HG02973 (cell line): ENCODE data around the gene COL19A1.

ENCODE experiments used
- ATAC-seq: cut with Tn5 transposase; IDR thresholded peaks from one replicate; pipeline ENCODE4 v1.9.1; 2021; ENCODE audit warnings: moderate library complexity; ENCODE audit not compliant: unreplicated experiment

COL19A1 gene

DNA sequence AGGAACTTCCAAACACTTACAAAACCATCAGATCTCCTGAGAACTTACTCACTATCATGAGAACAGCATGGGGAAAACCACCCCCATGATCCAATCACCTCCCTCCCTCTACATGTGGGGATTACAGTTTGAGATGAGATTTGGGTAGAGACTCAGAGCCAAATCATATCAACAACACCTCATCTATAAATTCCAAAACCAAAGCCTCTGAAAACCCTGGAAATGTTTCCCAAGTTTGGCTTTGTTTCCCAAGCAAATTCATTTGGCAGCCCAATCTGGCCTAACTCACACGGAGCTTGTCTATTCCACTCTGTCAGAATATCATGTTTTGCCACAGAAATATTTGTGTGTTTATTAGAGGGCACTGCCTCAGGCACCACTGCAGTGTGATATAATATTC, 293.9 kb downstream of the COL19A1 start:
- no peak for ATAC-seq

DNA sequence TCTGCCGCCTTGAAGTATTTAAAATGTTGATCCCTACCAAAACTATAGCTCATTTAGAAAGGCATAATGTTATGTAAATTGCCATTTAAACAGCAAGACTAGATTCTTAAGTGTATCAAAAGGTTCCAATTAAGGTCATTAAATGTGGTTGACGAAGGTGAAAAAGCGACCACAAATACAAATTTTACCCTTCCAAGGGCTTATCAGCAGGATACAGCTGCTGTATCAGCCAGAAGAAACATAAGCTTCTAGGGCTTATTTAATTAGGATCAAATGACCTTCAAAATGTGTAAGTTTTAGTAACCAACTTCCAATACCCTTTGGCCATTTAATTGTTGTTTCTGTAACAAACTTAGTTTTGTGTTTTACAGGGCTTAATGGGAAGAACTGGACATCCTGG, 296.6 kb downstream of the COL19A1 start:
- no peak for ATAC-seq

DNA sequence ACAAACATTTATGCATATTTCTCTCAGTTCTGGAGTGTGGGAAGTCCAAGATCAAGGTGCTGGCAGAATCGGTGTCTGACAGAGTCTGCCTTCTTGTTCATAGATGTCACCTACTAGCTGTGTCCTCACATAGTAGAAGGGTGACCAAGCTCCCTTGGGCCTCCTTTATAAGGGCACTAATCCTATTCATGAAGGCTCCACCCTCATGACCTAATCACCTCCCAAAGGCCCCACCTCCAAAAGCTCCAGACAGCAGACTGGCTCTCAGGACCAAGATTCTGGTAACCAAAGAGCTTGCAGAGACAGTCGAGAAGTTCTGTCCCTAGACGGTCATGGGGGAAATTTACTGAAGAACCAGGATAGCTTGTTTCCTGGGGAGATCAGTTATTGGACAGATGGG, 297.4 kb downstream of the COL19A1 start:
- no peak for ATAC-seq

DNA sequence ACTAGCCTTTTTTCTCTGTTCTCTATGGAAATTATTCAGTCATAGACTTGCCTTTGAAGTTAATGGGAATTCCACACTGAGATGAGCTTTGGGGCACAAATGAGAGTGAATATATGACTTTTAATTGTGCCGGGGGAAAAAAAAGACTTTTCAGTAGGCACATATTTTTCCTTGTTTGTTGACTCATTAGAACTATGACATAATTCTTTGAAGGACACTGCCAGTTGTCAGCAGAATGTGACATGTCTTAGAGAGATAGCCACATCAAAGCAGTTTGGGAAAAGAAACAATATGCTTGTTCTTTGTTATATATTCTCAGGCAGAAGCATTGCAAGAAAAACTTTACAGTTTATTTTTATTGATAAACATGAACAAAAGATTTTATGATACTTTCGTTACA, 298.2 kb downstream of the COL19A1 start:
- no peak for ATAC-seq

DNA sequence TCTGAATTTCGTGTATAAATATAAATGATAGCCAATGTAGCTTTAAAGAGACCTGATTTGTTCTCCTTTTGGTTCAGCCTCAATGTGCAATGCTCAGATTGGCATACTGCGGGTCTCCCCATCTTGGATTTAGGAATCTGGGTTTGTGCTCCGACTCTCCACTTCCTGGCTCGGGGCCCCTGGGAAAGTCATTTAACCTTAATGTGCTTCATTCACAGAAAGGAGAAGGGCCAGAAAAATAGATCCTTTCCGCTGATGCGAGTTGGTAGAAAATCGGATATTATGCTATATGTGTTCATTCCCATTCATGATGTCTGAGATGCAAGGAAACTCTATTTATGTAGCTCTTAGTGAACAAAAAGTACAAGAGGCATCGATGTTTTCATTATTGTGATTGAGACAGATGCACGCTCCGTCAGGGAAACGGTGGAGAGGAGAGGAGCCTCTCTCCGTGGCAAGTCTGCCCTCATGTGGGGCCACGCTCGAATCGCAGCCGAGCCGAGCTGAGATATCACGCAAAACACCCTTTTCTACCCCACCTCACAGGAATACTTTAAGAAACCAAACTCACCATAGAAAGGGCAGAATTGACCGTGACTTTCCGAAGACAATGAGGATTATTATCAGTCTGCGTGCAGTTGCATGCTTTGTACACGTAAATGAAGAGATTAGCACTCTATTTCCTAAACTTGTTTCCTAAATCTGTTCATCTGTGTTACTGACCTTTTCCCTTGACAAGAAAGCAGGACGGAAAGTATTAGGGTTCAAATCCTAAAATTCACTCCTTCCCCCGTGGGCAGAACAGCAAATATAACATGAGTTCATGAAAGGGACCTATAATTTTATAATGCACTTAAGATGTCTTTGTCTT, 300.0 kb downstream of the COL19A1 start:
- peak; percentile 92 for ATAC-seq

DNA sequence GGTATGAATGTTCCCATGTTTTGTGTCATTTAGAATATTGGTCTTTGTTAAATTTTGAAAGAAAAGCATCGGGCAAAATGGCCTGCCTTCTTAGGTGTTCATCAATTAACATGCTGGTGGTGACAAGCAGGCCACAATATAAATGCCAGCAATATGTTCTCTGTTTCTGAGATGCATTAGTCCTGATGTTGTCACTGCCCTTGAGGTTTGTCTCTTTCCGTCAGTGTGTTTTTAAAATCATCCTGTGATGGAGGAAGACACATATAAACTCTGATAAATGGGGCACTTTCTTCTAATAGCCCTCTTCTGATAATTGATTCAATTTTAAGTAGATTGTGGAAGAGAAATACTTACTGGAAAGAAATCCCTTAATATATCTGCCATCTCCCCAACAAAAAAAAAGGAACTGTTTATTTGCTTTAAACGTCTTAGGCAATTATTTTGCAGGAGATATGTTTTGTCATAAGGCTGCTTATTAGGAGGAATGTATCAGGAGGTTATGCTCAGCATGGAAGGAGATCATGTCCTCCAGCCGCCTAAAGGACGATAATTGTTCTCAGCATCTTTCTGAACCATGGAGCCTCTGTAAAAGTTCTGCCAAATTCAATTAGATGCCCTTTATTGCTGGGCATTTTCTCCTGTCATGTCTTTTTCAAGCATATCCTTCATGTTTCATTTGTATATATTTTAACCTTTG, 302.5 kb downstream of the COL19A1 start:
- ATAC-seq, result no peak

DNA sequence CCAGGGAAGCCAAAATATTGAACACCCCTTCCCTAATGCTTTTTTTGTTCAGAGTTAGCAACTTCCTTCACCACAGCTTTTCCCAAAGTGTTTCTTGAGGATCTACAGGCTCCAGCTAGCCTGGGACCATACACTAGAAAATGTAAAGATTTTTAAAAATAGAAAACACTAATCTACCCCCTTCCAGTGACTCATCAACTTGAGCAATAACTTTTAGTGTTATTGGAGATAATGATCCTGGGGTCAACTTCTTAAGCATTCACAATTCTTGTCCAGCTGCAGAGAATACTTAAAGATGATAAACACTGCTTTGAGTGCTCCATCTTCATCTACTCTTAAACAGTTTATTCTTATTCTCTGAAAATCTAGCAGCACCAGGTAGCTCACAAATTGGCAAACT, 304.9 kb downstream of the COL19A1 start:
- ATAC-seq, result no peak

DNA sequence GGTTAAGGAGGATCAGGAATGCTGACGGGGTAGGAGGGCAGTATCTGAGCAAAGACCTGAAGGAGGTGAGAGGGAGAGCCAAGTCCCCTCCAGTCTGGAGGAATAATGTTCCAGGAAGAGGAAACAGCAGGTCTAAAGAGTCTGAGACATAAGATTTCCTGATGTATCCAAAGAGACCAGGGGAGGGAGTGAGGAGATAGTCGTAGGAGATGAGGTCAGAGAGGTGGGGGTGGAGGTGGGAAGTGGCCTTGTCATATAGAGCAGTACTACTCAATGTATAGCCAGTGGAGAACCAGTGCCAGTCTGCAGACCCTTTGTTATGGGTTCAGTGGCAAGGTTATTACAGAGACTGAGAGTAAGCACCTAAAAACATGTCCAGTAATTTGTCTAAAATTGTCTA, 305.9 kb downstream of the COL19A1 start:
- no peak for ATAC-seq

DNA sequence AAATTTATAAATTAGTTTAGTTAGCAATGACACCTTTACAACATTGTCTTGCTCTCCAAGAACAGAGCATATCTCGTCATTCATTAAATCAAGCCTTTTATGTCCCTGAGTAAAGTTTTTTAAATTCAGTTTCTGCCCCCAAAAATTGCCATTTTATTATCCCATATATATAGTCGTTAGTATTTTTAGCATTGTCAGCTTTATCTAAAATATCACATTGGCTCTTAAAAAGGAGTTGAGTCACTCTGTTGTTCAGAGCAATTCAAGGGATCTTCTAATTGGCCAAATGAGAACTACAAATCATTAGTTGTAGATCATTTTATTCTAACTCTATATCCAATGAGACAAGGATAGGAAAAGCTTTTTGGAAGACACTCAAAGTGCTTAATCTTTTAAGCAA, 309.4 kb downstream of the COL19A1 start:
- ATAC-seq, result no peak

DNA sequence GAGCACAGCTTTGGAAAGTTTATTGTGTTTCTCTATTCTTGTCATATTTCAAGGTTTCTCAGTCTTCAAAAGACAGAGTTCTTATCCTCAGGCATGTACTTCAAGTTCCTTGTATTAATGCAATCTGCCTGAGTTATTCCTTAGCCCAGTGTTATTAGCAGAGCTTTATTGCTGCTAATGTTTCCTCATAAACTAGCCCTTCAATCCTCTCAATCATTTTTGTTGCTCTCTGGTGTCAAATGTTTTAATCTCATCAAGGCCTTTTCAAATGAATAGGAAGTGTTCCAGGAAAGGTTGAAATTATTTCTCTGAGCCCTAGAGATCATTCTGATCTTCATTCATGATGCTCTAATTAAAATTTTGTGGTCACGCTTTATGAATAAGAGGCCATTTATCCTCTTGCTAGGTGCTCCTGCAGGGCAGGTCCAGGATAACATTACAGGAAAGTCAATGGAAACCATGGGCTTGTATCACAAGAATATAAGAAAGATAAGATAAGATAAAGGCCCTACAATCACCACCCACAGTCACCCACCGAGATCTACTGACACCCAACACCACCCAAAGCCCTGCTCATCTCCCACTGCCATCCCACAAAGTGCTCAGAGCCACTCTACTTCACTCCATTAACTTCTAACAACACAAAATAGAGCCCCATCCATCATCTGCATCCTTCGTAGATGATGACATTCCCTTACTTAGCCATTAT, 310.6 kb downstream of the COL19A1 start:
- no peak for ATAC-seq

DNA sequence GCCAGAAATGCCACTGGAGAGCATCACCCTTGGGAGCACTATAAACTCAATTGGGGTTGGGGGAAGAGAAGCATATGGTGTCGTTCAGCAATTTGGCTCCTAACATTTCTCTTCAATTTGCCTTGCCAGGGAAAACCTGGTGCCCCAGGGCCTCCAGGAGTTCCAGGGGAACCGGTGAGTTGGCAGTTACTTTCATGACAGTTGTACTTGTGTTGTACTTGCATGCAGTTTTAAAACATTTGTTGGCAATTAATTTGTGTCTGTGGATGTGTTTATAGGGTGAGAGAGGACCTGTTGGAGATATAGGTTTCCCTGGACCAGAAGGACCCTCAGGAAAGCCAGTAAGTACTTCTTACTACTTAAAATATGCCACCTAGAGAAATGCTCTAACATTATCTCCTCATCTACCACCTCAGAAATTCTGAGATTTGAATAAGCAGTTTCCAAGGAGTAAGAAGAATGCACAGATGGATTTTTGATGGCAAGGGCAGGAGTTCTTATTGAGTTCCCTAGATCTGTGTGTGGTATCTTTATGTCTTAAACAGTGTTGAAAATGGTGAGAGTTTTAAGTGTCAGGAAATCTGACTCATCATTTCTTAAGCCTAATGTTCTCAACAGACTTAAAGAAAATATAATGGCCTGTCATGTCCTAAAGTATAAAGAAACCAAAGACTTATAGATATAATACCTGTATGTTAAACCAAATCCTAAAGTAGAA, 314.0 kb downstream of the COL19A1 start:
- no peak for ATAC-seq

DNA sequence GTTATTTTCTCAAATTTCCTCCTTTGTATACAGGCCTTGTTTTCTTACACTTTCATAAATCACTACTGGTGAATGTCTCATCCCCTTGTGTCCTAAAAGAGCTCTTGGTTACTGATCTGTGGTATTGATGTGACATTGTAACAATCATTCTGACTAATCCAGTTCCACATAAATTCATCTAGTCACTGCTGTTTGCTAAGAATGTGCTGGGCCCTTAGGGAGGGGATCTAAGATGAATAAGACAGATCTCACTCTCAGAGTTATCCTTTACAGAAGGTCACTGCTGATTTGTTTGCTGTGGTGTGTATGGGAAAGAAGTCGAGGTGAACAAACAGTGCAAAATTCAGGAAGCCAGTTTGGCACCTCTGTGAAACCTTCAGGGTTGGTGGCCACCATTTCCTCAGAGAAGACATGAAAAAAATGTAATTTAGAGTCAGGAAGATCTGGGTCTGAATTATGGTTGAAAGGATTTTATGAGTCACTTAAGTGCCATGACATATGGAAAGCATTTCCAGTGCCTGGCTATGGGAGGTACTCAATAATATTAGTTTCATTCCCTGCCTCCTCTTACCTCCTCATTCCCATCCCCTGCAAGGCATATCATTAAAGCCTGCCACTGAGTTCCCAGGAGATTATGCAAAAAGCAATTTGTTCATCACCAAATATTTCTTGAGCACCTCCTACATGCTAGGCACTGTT, 314.7 kb downstream of the COL19A1 start:
- ATAC-seq, result peak; percentile 51

DNA sequence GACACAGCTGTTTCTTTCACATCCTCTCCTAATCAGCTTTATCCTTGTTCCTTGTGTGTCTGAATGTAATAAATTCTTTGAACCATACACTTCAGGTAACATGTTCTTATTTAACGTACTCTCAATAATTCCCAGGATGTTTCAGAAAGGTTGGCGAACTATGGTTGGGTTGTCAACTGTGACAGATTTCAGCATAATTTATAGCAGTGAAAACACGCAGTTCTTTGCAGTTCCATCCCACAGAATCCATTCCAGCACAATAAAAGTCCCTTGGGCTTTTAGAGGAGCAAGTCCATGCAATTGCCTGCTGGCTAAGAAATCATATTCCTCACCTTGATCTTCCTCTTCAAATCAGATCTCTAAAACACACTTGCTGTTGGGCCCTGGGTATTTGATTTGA, 317.2 kb downstream of the COL19A1 start:
- no peak for ATAC-seq

DNA sequence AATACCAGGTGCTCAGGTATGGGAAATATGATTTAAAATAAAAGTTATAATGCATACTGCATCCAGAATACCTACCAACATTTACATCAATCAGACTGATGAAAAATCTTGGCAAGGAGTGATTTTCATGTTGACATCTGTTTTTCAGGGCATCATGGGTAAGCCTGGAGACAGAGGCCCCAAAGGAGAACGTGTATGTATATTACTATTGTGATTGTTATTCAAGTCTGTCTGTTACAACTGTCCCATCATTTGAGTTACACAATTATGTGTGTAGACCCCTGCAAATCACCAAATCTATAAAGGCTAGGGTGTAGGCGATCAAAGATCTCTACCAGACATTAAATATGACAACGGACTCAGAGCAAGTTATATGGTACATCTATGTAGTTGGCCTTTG, 318.4 kb downstream of the COL19A1 start:
- ATAC-seq, result no peak

DNA sequence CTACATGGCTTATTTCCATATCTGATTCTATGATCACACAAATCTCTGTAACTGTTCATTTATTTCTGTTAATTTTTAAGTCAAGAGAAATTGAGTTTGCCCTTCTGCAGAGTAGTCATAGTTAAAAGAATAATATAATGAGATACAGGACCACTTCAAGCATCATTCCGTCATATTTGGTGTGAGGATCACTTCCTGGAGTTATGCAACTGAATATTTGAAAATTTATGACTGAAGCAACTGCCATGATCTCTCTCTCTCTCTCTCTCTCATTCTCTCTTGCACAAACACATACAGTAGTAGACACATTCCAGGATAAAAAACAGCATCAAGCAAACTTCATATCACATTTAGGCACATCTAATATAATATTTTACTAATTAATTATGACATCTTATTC, 320.1 kb downstream of the COL19A1 start:
- ATAC-seq, result no peak

DNA sequence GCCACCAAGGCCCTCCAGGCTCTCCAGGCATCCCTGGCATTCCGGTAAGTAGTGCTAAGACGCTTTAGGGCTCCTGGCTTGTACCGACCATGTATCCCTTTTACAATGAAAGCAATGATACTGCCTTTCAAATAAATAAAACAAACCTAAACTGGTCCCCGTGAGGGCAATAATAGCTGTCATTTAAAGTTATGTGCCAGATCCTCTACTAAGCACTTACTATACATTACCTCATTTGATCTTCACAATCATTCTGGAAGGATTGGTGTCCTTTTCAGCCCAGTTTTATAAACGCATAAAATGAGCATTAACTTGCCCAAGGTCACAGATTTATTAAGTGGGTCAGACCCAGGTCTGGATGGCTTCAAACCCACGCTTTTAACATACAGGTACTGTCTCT, 321.8 kb downstream of the COL19A1 start:
- no peak for ATAC-seq

DNA sequence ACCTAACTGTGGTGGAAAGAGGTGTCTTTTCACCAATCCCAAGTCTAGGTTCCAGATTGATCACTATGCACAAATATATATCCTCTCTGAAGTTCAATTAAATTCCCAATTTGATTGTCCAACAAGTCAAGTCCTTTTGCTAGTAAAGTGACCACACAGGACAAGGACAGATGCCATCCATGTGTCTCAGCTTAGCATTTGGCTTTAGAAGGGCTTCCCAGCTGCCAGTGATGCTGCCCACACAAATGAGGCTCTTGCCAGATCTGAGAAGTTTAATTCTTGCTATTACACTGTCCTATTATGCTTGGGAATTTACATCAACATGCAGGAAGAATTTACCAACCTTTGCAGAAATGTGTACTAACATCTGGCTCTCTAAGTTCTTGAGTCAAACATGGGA, 328.1 kb downstream of the COL19A1 start:
- no peak for ATAC-seq

DNA sequence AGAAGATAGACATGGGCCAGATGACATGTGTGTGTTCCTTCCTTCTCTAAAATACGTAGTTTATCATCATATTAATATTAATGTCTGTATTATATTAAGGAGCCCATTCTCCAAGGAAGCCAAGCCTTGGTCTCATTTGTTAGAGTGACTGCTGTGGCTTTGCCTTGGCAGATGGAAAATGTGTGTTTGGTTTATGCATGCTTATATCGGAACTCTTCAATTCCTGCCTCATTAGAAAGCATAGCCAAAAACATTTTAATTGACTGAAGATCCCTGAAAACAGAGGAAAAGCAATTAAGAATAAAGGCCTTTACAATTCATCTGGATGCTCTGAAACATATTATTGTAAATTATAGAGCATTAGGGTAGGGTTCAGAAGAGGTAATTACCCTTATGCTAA, 330.2 kb downstream of the COL19A1 start:
- no peak for ATAC-seq

DNA sequence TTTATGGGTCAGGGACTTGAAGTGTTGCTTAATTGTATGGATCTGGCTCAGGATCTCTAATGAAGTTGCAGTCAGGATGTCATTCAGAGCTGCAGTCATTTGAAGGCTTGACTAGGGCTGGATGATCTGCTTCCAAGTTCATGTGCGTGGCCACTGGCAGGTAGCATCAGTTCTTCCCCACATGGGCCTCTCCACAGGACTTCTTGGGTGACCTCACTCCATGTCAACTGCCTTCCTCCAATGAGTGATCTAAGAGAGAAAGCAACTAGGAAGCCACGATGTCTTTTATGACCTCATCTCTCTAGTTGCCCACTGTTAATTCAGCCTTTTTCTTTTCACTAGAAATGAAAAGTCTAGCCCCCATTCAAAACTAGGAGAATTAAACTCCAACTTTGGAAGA, 332.4 kb downstream of the COL19A1 start:
- ATAC-seq, result no peak

DNA sequence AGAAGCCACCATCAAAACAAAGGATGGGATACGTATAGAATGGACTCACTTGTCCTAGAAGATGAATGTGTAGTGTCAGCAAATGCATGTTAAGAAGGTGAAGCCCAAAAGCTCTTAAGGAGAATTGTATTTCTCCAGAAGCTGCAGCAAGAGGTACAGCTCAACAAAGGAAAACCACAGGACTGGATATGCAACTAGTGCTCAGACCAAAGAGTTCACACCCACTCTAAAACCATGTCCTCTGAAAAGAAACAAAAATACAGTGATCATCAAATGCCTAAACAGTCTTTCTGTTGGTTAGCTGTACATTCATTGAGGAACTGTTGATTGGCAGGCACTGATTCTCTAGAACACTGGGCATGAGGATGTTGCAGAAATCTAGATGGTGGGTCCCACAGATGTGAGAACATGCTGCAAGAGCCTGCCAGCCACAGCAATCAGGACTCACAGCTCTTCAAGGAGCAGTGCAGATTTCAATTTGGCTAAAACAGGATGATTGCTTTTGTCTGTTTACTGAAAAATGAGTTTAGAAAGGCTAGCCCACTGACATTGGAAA, 342.0 kb downstream of the COL19A1 start:
- ATAC-seq, result no peak
